Osteoblast (primary cell): ENCODE measurements around the gene C11orf97. TPM values are rescaled to one million over a fixed set of nuclear protein-coding genes. Genes with fewer than 3 reads are reported as not detected.
"Not testable (repeated sequence)": the region's sequence is repeated elsewhere in the genome, so short reads cannot be mapped to it uniquely, and the experiment has no call there.

Experiments
- DNase-seq: peaks from one replicate; pipeline ENCODE4 v3.0.0; 2011; ENCODE audit warnings: low spot score, mixed read lengths; ENCODE audit not compliant: insufficient read length; ENCODE audit errors: missing footprints
- H2AFZ ChIP-seq: 2 replicates; pipeline ENCODE4 v1.6.0; 2011; ENCODE audit warnings: mild to moderate bottlenecking, low read length
- H3K27ac ChIP-seq: 2 replicates; pipeline ENCODE4 v1.5.1; 2011; ENCODE audit warnings: mild to moderate bottlenecking, low read depth, low read length, moderate library complexity
- H3K27me3 ChIP-seq: 2 replicates; pipeline ENCODE4 v1.6.0; 2012; ENCODE audit warnings: mild to moderate bottlenecking, control low read depth, inconsistent platforms, low read length, moderate library complexity; ENCODE audit not compliant: insufficient read depth
- H3K36me3 ChIP-seq: 2 replicates; pipeline ENCODE4 v1.5.1; 2011; ENCODE audit warnings: mild to moderate bottlenecking, low read length, control low read depth, moderate library complexity; ENCODE audit not compliant: insufficient read depth
- H3K4me1 ChIP-seq: 2 replicates; pipeline ENCODE4 v1.5.1; 2011; ENCODE audit warnings: mild to moderate bottlenecking, low read length, control low read depth, moderate library complexity; ENCODE audit not compliant: insufficient read depth
- H3K4me2 ChIP-seq: 2 replicates; pipeline ENCODE4 v1.6.0; 2011; ENCODE audit warnings: mild to moderate bottlenecking, low read length; ENCODE audit not compliant: insufficient read depth
- H3K4me3 ChIP-seq: fragments of 200-600 bp; sonication (generic); 3 replicates; pipeline ENCODE4 v1.5.1; 2012; ENCODE audit warnings: mild to moderate bottlenecking, low read length, inconsistent platforms; ENCODE audit not compliant: insufficient read depth
- H3K79me2 ChIP-seq: 2 replicates; pipeline ENCODE4 v1.6.0; 2012; ENCODE audit warnings: mild to moderate bottlenecking, low read length, control low read depth, inconsistent platforms; ENCODE audit not compliant: insufficient read depth
- H3K9me3 ChIP-seq: 2 replicates; pipeline ENCODE4 v1.5.1; 2011; ENCODE audit warnings: low read depth, low read length, control low read depth
- H4K20me1 ChIP-seq: 2 replicates; pipeline ENCODE4 v1.6.0; 2012; ENCODE audit warnings: mild to moderate bottlenecking, low read length, control low read depth; ENCODE audit not compliant: insufficient read depth
- total RNA-seq: library from RNA; depleted of rRNA; stranded (reverse); fragments of >200 nt; gene quantifications from 2 replicates; pipeline ENCODE4 v1.2.3, GENCODE V29; 2012
- TF ChIP-seq, protein P1 (sequence below): IDR thresholded peaks from 2 replicates; pipeline ENCODE4 v1.5.1; 2011; ENCODE audit warnings: mild to moderate bottlenecking, low read depth, low read length, moderate library complexity; ENCODE audit errors: extremely low read depth

The C11orf97 gene
- total RNA-seq, 1 donor, result not detected

DNA sequence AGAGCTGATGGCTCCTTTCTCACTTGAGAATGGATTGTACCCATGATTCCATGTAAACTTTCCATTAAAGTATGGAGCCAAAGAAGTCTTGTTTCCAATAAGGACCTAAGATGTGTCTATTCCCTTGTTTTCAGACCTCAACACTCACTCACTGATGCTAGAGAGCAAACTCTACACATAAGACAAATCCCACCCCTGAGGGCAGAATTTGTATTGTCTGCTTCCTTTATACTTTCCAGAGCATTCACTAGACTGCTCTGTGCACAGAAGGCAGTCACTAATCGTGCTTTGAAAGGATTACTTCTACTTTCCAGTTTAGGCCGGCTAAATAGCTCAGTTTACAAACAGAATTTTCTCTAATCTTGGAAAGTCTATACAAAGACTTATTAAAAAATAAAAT, 12.1 kb upstream of the C11orf97 start:
- TF ChIP-seq, protein P1, sequence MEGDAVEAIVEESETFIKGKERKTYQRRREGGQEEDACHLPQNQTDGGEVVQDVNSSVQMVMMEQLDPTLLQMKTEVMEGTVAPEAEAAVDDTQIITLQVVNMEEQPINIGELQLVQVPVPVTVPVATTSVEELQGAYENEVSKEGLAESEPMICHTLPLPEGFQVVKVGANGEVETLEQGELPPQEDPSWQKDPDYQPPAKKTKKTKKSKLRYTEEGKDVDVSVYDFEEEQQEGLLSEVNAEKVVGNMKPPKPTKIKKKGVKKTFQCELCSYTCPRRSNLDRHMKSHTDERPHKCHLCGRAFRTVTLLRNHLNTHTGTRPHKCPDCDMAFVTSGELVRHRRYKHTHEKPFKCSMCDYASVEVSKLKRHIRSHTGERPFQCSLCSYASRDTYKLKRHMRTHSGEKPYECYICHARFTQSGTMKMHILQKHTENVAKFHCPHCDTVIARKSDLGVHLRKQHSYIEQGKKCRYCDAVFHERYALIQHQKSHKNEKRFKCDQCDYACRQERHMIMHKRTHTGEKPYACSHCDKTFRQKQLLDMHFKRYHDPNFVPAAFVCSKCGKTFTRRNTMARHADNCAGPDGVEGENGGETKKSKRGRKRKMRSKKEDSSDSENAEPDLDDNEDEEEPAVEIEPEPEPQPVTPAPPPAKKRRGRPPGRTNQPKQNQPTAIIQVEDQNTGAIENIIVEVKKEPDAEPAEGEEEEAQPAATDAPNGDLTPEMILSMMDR, result no peak
- Histone ChIP-seq H3K36me3 (peaks cover 24% of the 10 kb centered on the region), H3K27ac (no peak overlapping the region), H3K4me1 (no peaks in the 10 kb centered on the region), H4K20me1 (no peaks in the 10 kb centered on the region), H2AFZ (no peak overlapping the region), H3K27me3 (no peaks in the 10 kb centered on the region), H3K4me3 (no peak overlapping the region), H3K9me3 (no peaks in the 10 kb centered on the region), H3K4me2 (no peak overlapping the region), H3K79me2 (peaks cover 4% of the 10 kb centered on the region)
- DNase-seq, result no peak

DNA sequence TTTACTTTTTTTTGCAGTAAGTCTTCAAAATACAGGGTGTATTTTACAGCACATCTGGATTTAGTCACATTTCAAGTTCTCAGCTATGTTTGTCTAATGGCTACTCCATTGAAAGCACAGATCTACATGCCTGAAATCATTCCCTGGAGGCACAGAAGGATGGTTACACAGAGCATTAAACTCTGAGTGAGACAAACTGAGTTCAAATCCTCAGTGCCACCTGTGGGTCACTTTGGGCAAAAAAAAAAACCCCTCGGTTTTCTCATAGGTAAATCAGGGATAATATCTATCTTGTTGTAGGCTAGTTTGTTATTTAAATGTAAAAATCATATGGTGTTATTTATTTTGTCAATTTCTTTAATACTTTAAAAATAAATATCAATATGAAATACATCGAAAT, 10.7 kb upstream of the C11orf97 start:
- no peaks in the 10 kb centered on the region for H3K9me3 ChIP-seq
- no peak for DNase-seq
- H2AFZ ChIP-seq, result no peak overlapping the region
- no peak overlapping the region for H3K4me2 ChIP-seq
- no peaks in the 10 kb centered on the region for H3K27me3 ChIP-seq
- no peaks in the 10 kb centered on the region for H4K20me1 ChIP-seq
- H3K36me3 ChIP-seq, result peaks cover 23% of the 10 kb centered on the region
- no peaks in the 10 kb centered on the region for H3K79me2 ChIP-seq
- no peak overlapping the region for H3K4me3 ChIP-seq
- H3K27ac ChIP-seq, result no peak overlapping the region
- no peaks in the 10 kb centered on the region for H3K4me1 ChIP-seq
- TF ChIP-seq, protein P1, result no peak

DNA sequence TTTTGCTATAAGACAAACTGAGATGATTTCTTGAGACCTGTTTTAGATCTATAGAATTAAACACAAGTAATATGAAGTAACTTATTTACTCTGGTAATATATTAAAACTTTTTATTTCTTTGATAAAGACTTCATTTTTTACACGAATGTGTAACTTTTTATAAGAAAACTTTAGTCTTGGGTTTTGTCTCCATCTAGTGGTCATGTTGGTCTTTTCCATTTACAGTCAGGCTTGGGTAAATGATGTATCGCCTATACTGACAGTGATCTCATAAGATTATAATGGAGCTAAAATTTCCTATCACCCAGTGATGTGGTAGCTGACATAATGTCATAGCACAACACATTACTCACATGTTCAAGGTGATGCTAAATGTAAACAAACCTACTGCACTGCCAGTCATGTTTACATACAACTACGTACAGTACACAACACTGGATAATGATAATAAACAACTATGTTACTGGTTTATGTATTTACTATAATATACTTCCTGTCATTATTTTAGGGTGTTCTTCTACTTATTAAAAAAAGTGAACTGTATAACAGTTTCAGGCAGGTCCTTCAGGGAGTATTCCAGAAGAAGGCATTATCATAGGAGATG, 7.5 kb upstream of the C11orf97 start:
- no peaks in the 10 kb centered on the region for H3K79me2 ChIP-seq
- no peak overlapping the region for H2AFZ ChIP-seq
- no peaks in the 10 kb centered on the region for H4K20me1 ChIP-seq
- H3K4me1 ChIP-seq, result no peaks in the 10 kb centered on the region
- H3K36me3 ChIP-seq, result no peaks in the 10 kb centered on the region
- H3K27me3 ChIP-seq, result no peaks in the 10 kb centered on the region
- TF ChIP-seq, protein P1, result peak; percentile 76
- no peaks in the 10 kb centered on the region for H3K9me3 ChIP-seq
- peak; percentile 86 for DNase-seq
- no peak overlapping the region for H3K4me3 ChIP-seq
- no peak overlapping the region for H3K27ac ChIP-seq
- no peak overlapping the region for H3K4me2 ChIP-seq

DNA sequence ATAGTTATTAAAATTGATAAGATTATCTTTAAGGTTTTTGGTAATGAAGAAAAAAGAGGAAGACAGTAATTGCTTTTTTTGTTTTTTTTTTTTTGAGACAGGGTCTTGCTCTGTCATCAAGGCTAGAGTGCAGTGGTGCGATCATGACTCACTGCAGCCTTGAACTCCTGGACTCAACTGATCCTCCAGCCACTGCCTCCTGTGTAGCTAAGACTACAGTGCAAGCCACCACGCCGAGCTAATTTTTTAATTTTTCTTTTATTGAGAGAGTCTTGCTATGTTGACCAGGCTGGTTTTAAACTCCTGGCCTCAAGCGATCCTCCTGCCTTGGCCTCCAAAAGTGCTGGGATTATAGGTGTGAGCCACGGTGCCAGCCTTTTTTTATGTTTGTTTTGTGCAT, 5.7 kb upstream of the C11orf97 start:
- not testable (repeated sequence) for H3K9me3 ChIP-seq, H3K4me3 ChIP-seq, H4K20me1 ChIP-seq, H3K36me3 ChIP-seq, DNase-seq, H3K27me3 ChIP-seq, H3K79me2 ChIP-seq, H3K4me1 ChIP-seq, H2AFZ ChIP-seq, H3K4me2 ChIP-seq, H3K27ac ChIP-seq
